SHP77 treated with DMSO at 0.1 percent for 48 hours (cell line): ENCODE data around the gene VPS26C.
A peak's percentile ranks its signal among the peaks of the same experiment; 100 is the strongest.
"Not testable (repeated sequence)": the region's sequence is repeated elsewhere in the genome, so short reads cannot be mapped to it uniquely, and the experiment has no call there.

Experiments used
- DNase-seq: peaks from one replicate; lab custom pipeline; 2025; lab: John Stamatoyannopoulos, UW

The VPS26C gene

DNA sequence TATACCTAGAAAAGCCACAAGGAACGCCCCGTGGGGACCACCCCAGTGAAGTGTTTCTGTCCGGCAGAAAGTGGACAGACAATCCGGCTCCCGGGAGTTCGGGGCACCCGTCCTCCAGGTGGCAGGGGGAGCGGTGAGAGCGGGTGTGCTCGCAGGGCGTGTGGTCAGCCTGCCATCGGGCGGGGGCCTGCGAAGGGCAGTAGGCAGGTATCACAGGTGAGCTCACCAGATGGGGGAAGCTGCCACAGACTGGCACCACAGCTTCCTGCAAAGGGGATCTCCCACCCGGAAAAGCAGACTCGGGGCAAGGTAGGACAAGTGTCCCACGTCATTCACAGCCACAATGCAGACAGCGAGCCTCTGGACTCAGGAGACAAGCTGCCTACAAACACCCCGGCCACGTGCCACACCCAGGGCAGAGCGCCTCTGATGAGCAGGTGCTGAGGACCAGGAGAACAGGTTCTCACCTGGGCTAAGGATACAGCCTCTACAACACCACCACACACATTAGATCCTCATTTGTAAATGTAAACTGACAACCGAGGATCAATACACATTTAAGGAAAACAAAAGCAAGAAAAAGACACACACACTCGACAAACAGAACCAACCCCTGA, 36.4 kb downstream of the VPS26C start:
- DNase-seq = no peak

DNA sequence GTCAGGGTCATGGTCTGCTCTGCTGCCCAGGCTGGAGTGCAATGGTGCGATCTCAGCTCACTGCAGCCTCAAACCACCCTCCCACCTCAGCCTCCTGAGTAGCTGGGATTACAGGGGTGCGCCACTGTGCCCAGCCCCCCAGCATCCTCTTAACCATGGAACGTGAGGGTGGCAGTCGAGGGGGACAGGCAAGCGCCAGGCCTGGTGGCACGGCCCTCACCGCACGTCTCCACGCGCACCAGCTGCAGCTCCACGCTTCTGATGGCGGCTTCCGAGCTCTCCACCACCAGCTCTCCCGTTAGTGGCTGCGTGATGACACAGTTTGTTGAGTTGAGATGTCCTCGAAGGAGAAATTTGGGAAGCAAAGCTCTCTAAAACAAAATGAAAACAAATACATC, 39.1 kb downstream of the VPS26C start:
- DNase-seq = no peak

DNA sequence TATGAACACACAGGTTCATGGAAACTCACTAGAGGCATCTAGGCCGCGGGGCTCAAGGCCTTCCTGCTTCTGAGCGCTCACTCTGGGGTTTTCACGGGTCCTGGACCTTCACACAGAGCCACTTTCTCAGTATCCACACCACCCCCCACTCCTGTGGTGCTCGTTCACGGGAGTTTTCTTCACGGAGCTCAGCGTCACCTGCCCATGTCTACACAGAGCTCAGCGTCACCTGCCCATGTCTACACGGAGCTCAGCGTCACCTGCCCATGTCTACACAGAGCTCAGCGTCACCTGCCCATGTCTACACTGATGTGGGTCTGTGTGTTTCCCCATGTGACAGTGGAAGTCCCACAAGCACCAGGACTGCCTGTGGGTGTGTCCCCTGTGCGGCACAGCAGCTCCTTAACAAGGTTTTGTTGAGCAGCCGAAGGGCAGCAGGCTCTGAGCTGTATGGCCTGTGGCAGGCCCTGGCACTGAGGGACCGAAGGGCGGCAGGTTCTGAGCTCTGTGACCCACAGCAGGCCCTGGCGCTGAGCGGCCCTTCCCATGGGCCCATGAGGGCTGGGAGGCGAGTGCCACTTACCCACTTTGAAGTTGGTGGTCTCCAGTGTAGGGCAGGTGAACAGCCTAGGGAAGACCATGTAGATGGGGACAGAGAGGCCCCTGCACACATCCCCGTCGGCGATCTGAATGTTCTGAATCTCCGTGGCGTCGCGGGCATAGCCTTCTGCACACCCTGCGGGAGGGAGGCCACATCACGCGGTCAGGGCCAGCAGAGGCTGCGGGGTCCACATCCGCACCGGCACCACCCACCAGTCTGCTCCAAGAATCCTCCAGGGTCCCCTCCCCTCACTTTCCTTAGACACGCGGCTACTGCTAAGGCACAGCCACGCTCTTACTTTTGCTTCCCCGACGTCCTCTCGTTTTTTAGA, 39.8 kb downstream of the VPS26C start:
- no peak for DNase-seq

DNA sequence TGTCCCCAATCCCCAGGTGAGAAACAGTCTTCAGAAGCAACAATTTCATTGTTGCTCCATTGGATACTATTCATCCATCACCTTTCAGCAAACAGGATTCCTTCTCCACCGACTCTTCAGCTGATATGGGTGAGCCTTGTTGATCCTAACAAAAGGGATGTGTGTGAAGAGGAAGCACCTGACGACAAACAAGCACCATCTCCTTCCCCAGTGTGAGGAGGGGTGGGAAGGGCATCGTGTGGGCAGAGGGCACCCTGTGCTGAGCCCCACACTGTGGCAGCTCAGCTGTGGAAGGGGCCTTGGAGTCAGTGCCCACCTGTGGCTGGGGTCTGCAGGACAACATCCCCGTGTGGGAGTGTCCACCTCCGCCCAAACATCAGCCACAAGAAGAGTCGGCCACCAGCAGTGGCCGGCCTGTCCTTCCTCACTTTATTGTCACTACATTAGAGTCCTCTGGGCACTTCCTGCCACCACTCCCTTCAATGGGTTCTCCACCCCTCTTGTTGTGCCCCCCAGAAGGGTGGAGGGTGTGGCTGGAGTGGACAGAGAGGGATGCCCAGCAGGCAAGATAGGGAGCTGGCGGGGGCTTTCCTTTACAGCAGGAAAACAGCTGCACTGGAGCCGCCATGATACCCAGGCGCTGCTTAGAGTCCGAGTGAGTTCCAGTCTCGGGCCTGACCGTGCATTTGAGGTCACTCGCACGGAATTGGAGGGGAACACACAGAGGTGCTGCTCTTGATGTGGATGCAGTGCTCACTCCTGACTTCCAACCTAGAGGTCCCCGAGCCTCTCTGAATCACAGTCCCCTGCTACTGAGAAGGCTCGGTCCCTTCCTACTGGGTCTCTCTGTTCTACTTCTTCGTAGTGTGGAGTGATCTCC, 40.9 kb downstream of the VPS26C start:
- DNase-seq = no peak

DNA sequence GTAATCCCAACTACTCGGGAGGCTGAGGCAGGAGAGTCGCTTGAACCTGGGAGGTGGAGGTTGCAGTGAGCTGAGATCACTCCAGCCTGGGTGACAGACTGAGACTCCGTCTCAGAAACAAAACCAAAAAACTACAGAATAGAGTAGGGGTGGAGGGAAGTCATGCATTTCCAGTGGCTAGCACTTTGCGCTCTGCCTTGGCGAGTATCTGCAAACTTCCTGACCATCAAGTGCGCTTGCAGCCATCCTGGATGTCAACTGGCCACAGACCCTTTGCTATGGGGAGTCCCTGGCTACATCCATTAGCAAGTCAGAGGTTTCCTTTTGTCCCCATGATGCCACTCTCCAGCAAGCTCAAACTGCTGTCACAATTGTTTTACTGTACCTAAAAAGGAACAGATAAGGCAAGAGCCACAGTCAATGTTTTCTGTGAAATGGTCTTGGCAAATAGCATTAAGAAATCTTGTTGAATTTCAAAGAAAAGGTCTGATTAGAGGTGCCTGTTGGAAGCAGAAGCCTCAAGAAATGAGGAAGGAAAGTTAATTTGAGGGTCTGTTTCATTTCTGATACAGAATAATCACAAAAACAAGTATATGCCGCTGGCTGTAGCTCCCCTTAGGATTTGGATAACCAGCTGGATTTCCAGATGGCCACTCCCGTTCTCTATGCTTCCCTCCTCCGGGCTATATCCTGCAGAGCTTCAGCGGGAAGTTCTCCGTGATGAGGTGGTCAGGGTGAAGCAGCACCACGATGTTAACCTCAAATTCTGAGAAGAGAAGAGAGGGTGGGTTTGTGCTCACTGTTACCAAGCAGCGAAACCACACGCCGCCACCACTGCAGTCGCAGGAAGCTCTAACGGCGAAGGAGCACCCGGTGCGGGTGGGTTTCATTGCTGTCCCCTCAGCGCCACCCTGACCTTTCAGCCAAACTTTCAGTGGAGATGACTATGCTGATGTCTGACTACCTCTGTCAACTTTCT, 42.0 kb downstream of the VPS26C start:
- no peak for DNase-seq

DNA sequence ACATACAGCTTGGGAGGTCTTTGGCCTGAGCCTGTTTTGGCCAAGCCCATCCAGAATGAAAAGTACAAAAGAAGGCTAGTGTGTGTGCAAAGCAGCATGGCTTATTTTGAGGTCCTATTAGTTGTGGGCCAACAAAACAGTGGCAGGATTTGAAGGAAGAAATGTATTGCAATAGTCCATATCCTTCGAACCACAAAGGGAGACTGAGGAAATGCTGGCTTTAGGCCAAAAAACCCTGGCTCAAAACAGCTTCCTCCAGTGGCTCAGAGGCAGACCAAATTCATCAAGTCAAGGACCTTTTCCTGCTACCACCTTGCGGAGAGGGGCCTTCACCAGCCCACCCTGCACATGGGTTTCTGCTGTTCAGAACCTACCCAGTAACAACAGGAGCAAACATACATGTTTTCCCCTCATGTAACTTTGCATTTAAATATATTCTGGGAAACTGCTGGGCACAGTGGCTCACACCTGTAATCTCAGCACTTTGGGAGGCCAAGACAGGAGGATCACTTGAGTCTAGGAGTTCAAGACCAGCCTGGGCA, 43.3 kb downstream of the VPS26C start:
- no peak for DNase-seq

DNA sequence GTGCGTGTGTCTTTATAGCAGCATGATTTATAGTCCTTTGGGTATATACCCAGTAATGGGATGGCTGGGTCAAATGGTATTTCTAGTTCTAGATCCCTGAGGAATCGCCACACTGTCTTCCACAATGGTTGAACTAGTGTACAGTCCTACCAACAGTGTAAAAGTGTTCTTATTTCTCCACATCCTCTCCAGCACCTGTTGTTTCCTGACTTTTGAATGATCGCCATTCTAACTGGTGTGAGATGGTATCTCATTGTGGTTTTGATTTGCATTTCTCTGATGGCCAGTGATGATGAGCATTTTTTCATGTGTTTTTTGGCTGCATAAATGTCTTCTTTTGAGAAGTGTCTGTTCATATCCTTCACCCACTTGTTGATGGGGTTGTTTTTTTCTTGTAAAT, 44.9 kb downstream of the VPS26C start:
- not testable (repeated sequence) for DNase-seq

DNA sequence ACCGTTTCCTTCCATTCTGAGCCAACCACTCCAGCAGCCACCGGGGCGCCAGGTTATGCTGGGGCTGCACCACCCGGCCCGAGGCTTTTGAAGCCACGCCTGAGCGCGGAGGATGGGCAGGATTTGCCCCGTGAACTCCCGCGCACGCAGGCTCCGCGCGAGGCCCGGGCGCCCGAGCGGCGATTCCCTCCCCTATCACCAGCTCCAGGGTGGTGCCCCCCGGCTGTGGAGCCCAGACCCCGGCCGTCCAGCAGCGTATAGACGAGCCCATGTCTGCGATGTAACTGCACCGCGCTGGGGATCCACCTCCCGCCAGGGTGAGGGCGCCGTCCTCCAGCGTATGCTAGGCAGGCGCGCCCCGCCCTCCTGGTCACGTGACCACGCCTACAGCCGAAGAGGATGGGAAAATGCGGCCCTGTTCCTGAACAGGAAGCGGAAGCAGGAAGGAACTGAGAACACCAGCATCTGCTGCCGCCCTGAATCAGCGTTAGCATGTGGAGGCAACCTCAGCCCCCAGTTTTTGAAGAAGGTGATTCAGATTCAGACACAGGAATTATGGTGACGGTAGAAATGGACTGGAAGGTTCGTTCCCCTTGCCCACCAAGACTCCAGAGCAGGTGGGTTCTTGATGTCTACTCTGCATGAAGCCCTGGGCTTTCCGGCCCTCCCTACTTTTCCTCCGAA, 46.0 kb downstream of the VPS26C start:
- DNase-seq = peak; percentile 84

DNA sequence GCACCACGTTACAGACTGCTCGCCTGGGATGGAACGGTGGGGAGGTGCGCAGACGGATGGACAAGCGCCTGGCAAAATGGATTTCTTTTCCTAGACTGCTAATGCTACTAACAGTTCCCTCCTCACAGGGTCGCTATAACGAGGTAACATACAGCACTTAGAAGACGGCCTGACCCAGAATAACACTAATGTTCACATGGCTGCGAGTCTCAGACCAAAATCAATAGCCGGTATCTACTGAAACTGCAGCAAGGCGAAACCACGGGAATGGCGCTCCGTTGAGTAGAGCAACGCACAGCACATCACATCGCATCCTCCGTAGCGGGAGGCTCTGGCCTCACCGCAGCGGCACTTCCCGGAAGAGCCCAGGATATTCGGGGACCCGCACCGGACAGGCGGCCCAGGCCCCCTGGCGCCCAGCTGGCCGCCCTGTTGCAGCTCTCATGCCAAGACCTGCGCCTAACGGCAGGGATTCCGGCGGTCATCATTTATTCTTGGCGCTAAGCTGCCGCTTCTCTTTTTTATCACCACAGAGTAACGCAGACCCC, 46.6 kb downstream of the VPS26C start:
- peak; percentile 53 for DNase-seq

DNA sequence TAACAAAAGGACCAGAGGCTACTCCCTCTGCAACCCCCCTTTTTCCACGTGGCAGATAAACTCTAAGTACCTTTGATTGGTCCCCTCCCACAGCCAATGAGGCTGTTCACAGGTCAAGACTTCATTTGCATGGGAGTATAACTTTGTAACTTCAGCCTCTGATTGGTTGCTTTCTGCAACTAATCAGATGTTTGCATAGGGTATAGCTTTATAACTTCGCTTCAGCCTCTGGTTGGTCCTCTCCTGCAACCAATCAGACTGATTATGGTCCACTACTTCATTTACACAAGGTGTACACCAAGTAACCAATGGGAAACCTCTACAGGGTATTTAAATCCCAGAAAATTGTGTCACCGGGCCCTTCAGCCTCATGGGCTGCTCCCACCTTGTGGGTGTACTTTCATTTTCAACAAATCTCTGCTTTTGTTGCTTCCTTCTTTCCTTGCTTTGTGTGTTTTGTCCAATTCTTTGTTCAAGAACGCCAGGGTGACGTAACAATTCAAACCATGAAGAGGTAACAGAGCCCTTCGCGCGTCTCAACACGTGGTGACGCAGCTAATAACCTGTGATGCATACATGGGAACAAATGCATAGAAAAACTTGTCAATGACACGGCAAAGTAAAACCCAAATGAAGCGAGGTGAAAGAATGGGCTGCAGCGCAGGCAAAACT, 47.2 kb downstream of the VPS26C start:
- DNase-seq = peak; percentile 32

DNA sequence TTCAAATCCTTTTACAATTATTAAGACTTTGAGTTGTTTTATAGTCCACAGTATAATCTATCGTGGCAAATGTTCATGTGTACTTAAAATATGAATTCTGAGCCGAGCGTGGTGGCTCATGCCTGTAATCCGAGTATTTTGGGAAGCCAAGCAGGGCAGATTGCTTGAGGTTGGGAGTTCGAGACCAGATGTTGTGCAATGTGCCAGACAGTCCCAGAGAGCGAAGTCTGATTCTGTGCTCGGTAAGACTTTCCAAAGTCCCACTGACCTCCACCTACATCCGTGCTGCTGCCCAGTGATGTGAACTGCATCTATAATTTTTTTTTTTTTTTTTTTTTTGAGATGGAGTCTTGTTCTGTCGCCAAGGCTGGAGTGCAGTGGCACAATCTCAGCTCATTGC, 52.2 kb downstream of the VPS26C start:
- DNase-seq = no peak

DNA sequence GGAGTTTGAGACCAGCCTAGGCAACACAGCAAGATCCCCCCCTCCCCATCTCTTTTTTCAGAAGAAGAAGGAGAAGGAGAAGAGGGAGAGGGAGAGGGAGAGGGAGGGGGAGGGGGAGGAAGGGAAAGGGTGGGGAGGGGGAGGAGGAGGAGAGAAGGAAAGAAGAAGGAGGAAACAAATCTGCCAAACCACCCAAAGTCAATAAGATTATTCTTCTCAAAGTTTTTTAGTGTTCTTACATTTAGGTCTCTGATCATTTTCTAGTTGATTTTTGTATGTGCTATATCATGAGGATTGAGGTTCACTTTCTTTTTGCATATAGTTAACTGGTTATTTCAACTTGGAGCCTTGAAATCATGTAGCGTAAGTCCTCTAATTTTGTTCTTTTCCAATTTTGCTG, 56.3 kb downstream of the VPS26C start:
- no peak for DNase-seq

DNA sequence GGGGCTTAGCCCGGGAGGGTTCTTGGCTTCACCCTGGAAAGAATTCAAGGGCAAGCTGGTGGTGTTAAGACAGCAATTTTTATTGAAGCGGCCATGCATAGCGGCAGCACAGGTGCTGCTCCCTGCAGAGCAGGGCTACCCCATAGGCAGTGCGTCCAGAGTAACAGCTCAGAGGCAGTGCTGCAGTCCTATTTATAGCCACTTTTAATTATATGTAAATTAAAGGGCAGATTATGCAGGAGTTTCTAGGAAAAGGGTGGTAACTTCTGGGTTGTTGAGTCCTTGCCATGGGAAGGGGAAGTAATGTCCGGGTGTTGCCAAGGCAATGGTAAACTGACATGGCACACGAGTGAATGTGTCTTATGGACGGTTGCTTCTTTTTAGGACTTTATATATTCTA, 57.0 kb downstream of the VPS26C start:
- DNase-seq = no peak

DNA sequence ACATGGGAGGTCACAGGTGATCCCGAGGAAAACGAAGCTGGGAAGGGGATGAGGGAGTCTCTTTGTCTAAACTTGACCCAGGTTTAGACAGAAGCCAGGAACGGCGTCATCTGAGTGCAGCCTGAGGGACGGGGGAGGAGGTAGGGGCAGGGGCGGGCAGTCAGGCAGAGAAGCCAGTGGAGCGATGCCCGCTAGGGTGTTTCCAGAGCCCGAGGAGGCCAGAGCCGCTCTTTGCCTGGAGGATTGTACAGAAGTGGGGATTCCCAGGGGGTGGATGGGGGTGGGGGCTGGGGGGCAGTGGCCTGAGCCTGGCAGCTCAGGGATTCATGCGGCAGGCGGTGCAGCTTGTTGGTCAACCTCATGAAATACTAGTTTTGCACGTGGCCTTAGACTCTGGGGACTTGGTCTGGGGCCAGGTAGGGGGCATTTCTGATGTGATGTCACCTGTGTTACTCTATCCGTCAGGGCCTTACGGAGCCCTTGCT, 58.4 kb downstream of the VPS26C start:
- DNase-seq = no peak

DNA sequence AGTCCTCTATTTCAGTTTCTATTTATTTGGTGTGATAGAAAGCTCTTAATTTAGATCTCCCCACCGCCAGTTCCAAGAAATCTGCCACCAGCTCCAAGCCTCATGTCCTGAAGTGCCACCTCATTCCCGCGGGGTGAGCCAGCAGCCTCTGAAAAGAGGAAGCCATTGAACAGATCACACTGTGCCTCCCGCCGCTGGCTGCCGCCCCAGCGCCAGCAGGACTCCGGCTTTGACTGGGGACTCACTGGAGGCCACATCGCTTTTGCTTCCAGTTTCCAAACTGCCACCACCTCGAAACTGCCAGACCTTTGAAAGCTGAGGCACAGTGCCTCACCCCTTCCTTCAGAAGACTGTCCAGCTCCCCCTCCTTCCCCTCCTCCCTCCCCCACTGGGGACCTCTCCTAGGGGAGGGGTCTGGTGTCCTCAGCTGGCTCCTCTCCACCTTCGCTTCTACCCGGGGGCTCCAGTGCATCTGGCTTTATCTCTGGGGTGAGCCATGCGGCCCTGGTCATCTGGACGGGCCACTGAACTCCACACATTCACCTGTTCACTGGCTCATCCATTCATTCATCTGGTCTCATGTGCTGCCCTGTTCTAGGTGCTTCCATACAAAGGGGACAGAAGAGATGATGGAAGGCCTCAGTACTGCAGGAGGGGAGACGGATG, 58.9 kb downstream of the VPS26C start:
- DNase-seq = no peak

DNA sequence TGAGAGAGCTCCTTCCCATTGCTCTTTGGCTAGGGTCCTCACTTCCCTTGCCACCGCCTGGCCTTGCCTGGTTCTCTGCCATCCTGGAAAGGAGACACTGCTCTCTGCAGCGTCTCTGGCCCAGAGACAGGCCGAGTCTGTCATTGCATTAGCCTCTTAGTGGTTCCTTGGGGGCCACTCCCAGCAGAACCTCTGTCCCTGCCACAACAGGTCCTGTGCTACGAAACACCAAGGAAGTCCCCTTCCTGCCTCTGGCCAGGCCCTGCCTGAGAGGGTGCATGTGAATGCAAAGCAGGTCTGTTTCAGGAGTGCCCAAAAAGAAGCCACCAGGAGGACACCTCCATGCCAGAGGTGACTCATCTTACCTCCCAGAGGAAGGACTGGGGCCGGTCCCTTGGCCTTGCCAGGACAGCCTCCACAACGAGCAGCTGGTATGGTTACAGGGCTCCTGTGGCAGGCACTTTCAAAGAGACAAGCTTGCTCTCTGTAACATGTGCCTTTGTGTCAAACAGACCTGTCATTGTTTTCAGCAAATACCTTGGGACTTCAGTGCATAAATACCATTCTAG, 59.6 kb downstream of the VPS26C start:
- no peak for DNase-seq

DNA sequence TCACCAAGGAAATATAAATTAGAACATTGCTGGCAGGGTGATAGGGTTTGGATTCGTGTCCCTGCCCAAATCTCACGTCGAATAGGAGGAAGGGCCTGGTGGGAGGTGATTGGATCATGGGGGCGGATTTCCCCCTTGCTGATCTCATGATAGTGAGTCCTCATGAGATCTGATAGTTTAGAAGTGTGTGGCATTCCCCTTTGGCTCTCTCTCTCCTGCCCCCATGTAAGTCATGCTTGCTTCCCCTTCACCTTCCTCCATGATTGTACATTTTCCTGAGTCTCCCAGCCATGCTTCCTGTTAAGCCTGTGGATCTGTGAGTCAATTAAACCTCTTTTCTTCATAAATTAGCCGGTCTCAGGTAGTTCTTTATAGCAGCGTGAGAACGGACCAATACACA, 60.6 kb downstream of the VPS26C start:
- no peak for DNase-seq

DNA sequence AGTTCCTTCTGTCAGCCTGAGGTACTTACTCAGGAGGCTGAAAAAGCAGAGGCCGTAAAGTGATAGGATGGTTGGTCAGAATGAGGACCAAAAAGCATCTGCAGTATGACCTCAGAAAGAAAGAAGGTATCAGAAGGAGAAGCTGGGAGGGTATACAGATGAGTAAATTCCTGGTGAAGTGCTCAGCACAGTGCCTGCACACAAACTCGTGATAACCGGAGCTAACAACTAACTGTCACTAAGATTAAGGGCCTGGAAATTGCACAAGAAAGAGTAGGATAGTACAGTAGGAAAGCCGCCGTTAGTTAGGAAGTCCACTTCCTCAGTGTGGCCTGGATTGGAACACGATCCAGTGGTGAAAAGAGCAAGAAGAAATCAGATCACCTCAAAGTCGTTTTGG, 62.6 kb downstream of the VPS26C start:
- no peak for DNase-seq
